HepG2 (cell line): ENCODE measurements around the gene DGCR8.

Source experiments
- EP300 ChIP-seq, 3 experiments: sonication (generic) in 1 of 3; formaldehyde crosslinking in 1 of 3; IDR thresholded peaks; 2 replicates each; pipeline versions ENCODE4 v1.5.1 to v1.6.1; 2011 to 2020; ENCODE audit warnings: low read depth in 2 of 3, low read length in 2 of 3, borderline replicate concordance in 1 of 3, improper control_type of control experiment in 1 of 3, mild to moderate bottlenecking in 1 of 3, missing genetic modification reagents in 1 of 3, moderate library complexity in 1 of 3
- FOXM1 ChIP-seq: sonication (generic); formaldehyde crosslinking; IDR thresholded peaks from 2 replicates; pipeline ENCODE4 v1.5.0; 2020; ENCODE audit warnings: missing genetic modification reagents
- JUN ChIP-seq: sonication (generic); formaldehyde crosslinking; IDR thresholded peaks from 2 replicates; pipeline ENCODE4 v1.4.0; 2020; ENCODE audit warnings: mild to moderate bottlenecking, missing genetic modification reagents
- NR2C2 ChIP-seq: sonication (generic); formaldehyde crosslinking; IDR thresholded peaks from 2 replicates; pipeline ENCODE4 v1.4.0; 2020; ENCODE audit warnings: missing genetic modification reagents, mild to moderate bottlenecking, moderate library complexity, borderline replicate concordance
- POLR2A ChIP-seq, 2 experiments: IDR thresholded peaks; 2 replicates each; pipeline ENCODE4 v1.6.1; 2011; ENCODE audit warnings: low read depth in 2 of 2, low read length in 2 of 2, mild to moderate bottlenecking in 1 of 2, moderate library complexity in 1 of 2; ENCODE audit not compliant: insufficient read depth in 1 of 2
- SMC3 ChIP-seq: IDR thresholded peaks from 2 replicates; pipeline ENCODE4 v1.6.1; 2011; ENCODE audit warnings: low read length, improper control_type of control experiment
- USF2 ChIP-seq, 2 experiments: sonication (generic) in 1 of 2; formaldehyde crosslinking in 1 of 2; IDR thresholded peaks; 2 replicates each; pipeline versions ENCODE4 v1.5.1 to v1.6.1; 2011 to 2020; ENCODE audit warnings: borderline replicate concordance in 1 of 2, low read depth in 1 of 2, low read length in 1 of 2, mild to moderate bottlenecking in 1 of 2, missing genetic modification reagents in 1 of 2, moderate library complexity in 1 of 2
- ZNF18 ChIP-seq: sonication (generic); formaldehyde crosslinking; IDR thresholded peaks from 2 replicates; pipeline ENCODE4 v1.8.0; 2022; ENCODE audit warnings: mild to moderate bottlenecking, missing genetic modification reagents; ENCODE audit not compliant: insufficient replicate concordance
- ZNF350 ChIP-seq: sonication (generic); formaldehyde crosslinking; IDR thresholded peaks from 2 replicates; pipeline ENCODE4 v1.4.0; 2020; ENCODE audit warnings: mild to moderate bottlenecking, low read depth, missing genetic modification reagents, borderline replicate concordance
- ZNF510 ChIP-seq: sonication (generic); formaldehyde crosslinking; IDR thresholded peaks from 2 replicates; pipeline ENCODE4 v1.4.0; 2020; ENCODE audit warnings: low read depth, mild to moderate bottlenecking, missing genetic modification reagents

GRCh38 chr22:20054034-20054427 is 26.0 kb upstream of the DGCR8 start:
- no peak for TF ChIP-seq EP300 (IDR thresholded peaks at IDR 0.05; ENCODE audit: low read depth in 2 of 2, low read length in 2 of 2)
- no peak for TF ChIP-seq EP300 (CRISPR knock-in tag; IDR thresholded peaks at IDR 0.05; ENCODE audit: borderline replicate concordance)
- no peak for TF ChIP-seq ZNF350 (CRISPR knock-in tag)
- TF ChIP-seq ZNF510: no peak
- no peak for TF ChIP-seq SMC3
- no peak for TF ChIP-seq FOXM1 (CRISPR knock-in tag)
- TF ChIP-seq NR2C2: no peak
- TF ChIP-seq JUN (CRISPR knock-in tag): no peak
- no peak for TF ChIP-seq POLR2A (IDR thresholded peaks at IDR 0.05; ENCODE audit: insufficient read depth in 1 of 2, low read depth in 2 of 2, low read length in 2 of 2)
- TF ChIP-seq ZNF18: no peak
- no peak for TF ChIP-seq USF2 (IDR thresholded peaks at IDR 0.05; ENCODE audit: low read depth, low read length)
- TF ChIP-seq USF2 (CRISPR knock-in tag; IDR thresholded peaks at IDR 0.05; ENCODE audit: borderline replicate concordance): no peak
